GM19468 (cell line): Measurements from ENCODE around the gene CCDC57.
A peak's percentile ranks its signal among the peaks of the same experiment; 100 is the strongest.

Experiments
- ATAC-seq: cut with Tn5 transposase; IDR thresholded peaks from one replicate; pipeline ENCODE4 v1.9.1; 2021; ENCODE audit warnings: mild to moderate bottlenecking, moderate library complexity, moderate number of reproducible peaks; ENCODE audit not compliant: unreplicated experiment; ENCODE audit errors: extremely low read depth

Gene CCDC57

GRCh38 chr17:82098939-82099763, 113.5 kb downstream of the CCDC57 start:
- ATAC-seq: no peak

- ATAC-seq: peak; percentile 47
These were observed 114.3 kb downstream of the CCDC57 start, which contains the start of gene FASN for GRCh38 chr17:82098169-82098938. TSS of gene FASN (minus strand) at chr17:82098236. CDS start at chr17:82096445, 1,791 bp downstream.

- ATAC-seq: peak; percentile 3
These were observed 114.8 kb downstream of the CCDC57 start for GRCh38 chr17:82097919-82098168.

DNA sequence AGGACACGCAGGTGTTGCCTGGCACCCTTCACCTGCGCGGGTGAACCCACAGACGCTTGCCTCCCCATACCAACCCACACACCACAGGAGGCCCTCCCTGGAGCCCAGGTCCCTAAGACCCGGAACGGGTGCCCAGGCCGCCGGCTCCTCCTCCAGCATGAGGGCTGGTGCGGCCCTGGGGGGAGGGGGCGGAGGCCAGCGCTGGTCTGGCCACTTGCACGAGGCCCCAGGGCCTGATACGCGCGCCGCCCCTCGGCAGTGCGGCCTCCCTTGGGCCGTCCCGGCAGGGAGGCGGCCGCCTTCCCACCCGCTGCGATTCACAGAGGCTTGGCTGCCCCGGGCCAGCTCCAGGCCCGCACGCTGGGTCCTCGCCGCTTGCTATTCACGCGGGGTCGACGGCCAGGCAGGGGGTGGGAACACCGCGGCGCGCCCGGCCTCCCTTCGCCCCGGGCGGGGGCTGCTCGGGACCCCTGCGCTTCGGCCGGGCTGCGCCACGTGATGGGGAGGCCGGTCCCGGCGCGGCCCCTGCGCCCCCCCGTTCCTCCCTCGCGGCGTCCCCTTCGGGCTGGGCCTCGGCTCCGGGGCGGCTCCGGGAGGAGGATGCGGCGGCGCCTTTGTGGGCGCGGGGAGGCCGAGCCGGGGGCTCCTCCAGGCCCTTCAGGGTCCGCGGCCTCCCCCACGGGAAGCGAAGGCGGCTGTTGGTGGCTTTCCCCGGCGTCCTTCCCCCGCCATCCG, 115.3 kb downstream of the CCDC57 start:
- no peak for ATAC-seq

- ATAC-seq: no peak
These were observed 115.9 kb downstream of the CCDC57 start for GRCh38 chr17:82096709-82097183.

DNA sequence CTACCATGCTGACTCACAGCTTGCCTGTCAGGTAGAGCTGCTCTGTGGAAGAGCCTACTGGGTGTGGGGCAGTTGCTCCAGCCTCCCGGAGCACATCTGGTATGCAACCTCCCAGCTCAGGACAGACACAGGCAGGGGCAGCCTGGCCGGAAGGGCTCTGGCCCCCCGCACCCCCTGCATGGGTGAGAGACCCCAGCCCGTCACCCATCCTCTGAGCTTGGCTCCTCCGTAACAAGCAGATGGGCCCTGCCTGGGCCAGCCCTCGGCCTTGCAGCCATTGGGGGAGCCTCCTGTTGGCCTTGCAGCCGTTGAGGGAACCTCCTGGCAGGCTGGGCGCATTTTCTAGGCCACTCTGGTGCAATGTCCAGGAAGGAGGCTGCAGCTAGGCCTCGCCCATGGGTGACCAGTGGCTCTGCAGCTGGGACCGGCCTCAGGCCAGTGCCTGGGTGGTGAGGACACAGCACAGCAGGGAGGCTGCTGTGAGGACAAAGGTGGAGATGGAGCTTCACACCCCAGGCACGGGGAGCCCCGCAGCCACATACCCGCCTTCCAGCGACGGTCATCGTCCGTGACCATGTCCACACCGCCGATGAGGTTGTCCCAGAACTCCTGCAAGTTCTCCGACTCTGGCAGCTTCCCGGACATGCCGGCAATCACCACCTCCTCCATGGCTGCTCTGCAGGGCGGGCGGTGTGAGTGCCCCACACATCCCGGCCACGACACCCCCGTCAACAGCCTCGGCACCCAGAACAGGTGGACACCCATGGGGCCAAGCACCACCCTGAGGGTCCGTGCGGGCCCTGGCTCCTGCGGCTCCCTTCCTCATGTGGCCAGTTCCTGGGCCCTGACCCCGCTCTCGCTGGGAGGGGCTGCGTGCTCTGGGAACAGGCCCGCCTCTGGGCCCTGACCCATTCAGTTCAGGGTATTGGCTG, 116.6 kb downstream of the CCDC57 start:
- ATAC-seq: no peak

DNA sequence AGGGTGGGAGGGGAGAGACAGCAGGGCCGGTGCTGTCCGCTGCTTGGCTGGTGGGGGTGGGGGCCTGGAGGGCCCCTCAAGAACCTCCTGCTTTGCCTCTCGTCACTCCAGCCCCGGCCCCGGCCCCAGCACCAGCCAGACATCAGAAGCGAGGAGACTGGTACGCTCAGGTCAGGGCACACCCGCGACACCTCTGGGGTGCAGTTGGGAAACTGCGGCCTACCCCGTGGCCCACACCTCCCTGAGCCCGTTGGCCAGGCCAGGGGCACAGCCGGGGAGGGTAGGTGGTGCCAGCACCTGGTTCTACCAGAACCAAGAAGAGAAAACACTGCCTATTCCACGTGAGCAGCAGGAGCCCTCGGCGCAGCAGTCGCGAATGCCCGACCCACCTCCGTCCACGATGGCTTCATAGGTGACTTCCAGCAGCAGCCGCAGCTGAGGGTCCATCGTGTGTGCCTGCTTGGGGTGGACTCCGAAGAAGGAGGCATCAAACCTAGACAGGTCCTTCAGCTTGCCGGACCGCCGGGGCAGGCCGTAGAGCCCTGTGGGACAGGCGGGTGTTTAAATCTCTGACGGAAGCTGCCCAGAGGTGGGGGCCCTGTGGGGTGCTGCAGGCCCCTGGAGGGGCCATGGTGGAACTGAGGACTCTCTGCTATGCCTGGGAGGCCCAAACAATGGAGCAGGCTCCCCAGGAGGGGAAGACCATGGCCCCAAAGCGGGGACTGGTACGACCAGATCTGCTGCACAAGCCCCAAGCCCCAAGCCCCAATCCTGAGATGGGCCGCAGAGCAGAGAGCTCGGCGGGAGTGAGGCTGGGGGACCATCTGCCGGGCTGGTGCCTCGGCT, 117.5 kb downstream of the CCDC57 start:
- no peak for ATAC-seq

DNA sequence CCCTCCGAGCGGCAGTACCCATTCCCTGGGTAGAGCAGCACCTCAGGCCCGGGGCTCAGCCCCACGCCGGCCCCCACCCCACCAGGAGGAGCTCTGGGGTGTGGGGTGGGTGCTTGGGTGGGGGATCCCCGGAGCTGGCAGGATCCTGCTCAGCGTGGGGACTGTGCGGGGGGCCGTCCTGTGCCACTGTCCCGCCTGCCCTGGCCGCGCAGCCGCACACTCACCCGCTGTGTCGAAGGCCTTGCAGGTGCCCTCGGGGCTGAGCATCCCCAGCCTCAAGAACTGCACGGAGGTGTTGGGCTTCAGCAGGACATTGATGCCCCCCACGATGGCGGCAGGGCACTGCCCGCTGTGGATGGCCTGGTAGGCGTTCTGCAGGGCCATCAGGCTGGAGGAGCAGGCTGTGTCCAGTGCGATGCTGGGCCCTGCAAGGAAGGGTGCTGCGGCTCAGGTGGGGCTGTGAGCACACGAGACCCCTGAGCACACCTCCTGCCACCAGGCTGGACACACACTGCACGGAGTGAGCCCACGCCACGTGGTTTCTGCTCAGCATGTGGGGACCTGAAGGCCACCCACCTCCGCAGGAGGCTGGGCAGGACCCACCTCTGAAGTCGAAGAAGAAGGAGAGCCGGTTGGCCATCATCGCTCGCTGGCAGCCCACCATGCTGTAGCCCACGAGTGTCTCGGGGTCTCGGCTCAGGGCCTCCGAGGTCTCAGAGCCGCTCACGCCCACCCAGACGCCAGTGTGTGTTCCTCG, 119.5 kb downstream of the CCDC57 start:
- ATAC-seq: no peak

DNA sequence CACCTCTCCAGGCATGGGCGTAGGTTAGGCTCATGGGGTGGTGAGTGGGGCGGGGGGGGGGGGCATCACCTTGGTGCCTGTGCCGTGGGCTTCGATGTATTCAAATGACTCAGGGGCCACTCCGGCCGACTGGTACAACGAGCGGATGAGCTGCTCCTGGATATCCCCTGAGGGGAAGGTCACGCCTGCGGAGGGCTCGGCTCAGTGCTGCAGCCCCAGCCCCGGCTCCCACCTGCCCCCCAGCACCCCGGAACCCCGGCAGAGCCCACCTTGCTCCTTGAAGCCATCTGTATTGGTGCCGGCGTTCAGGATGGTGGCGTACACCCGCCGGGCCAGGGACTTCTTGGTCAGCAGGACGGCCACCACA, 120.0 kb downstream of the CCDC57 start:
- no peak for ATAC-seq

DNA sequence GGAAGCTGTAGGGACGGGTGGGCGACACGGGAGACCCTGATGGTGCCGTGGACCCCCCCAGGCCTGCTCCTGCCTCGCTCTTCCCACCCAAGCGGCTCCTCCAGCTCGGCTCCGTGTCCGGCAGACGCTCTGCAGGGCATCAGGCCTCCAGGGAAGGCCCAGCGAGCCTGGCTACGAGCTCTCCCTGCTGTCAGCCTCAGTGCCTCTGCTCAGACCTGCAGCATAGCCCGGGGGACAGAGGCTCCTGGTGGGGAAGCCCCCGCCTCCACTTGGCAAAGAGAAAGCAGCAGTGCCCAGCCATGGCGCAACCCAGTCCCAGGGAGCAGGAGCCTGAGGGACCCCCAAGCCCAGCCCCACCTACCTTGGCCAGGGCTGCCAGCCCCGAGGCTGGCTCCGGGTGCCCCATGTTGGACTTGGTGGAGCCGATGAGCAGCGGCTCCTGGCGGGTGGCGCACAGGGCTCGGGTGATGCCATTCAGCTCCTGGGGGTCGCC, 120.5 kb downstream of the CCDC57 start:
- no peak for ATAC-seq

DNA sequence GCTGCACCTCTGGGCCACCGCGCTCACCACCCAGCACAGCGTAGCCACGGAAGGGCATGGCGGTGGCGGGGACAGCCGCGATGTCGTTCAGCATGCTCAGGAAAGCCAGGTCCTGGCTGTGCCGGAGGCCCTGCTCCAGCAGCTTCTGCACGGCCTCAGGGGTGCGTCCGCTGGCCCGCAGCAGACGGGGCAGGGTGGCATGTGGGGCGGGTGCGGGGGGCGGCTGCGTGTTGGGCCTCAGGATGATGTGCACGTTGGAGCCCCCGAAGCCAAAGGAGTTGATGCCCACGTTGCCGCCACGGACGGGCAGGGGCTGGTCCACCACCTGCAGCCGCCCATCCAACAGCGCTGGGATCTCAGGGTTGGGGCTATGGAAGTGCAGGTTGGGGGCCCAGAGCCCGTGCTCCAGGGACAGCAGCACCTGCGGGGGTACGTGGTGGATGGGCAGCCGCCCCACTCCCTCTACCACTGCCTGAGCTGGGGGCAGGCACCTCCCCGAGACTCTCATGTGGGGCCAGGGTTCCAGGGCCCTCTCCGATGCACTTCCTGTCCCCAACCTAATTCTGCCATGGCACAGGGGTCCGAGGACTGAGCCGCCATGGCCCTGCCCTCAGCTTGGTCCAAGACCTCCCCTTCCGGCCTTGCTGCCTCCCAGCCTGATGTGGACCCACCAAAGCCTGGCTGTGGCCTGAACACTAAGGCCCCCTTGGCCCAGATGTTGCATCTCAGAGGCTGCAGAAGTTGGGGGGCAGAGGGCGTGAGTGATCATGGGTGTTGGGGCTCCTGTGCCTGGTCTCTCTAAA, 121.2 kb downstream of the CCDC57 start:
- ATAC-seq: no peak

DNA sequence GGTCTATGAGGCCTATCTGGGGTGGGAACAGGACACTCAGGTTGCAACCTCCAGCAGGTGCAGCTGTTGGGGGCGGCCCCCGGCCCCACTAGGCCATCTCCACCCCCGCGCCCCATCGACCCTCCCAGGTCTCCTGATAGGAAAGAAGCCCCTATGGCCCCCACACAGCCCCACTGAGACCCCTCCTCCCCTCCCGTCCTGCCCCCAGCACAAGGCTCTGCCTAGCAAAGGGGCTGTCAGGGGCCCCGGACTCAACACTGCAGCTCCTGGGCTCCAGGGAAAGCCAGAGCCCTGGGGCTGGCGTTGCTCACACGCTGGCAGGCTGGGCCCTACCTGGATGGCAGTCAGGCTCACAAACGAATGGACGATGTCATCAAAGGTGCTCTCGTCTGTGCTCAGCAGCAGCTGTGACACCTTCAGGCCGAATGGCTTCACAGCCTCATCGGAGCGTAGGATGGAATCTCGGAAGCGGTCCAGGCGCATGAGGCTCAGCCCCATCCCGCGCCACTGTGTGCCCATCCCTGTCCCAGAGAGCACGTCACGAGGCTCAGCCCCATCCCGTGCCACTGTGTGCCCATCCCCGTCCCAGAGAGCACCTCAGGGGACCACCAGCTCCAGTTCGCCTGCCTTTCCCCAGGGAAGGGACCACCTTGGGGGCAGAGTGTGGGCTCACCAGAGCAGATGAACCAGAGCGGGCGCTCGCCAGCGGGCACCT, 121.9 kb downstream of the CCDC57 start:
- no peak for ATAC-seq

DNA sequence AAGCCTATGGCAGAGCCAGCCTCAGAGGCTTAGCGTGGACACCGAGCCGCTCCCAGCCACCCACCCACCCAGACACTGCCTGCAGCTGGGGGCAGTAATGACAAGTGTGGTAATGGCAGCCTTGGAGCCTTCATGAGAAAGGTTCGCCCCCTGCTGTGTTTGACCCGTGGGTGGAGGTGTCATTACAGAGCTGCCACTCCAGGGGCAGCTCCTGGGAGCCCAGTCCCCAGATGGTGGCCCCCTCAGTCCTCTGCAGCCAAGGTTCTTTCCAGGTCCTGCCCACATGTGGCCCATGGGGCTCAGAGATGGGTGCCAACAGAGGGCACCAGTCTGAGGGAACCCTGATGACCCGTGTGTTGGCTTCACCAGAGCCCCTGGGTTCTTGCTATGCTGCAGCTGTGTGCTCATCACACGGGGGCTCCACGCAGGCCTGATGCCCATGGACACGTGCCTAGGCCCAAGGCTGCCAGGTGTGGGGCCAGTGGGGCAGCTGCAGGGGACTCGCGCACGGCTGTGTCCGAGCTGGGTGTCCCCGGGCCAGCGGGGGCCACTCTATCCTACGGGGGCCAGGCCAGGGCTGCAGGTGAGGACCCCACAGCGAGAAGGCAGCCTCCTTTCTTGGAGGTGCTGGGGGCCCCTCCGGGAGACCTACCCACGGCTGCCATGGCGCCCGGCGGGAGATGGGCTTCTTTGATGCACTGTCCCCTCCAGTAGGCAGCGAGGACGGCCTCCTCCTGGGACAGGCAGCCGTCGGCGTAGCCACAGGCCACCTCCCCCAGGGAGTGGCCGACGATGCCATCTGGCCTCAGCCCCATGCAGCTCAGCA, 122.7 kb downstream of the CCDC57 start:
- ATAC-seq: no peak

GRCh38 chr17:82088838-82089722, 123.6 kb downstream of the CCDC57 start:
- ATAC-seq: no peak
